ENCODE results near the gene KDM1B.
"Not testable (repeated sequence)": the region's sequence is repeated elsewhere in the genome, so short reads cannot be mapped to it uniquely, and the experiment has no call there.

KDM1B gene

GRCh38 chr6:18153311-18153703 lies 1.9 kb upstream of the KDM1B start:
- no peak for FAIRE-seq

- FAIRE-seq: no peak
Measured at GRCh38 chr6:18154507-18155149, 594 bp upstream of the KDM1B start, which contains the start of gene TPMT. TPMT (minus strand) TSS chr6:18155077; CDS start chr6:18149127, 5,950 bp downstream.

GRCh38 chr6:18155864-18156421 lies 721 bp downstream of the KDM1B start:
- no peak for FAIRE-seq

GRCh38 chr6:18160911-18161310 lies 5.7 kb downstream of the KDM1B start:
- no peak for FAIRE-seq

GRCh38 chr6:18161431-18161830 lies 6.2 kb downstream of the KDM1B start:
- no peak for FAIRE-seq

- FAIRE-seq: no peak
Measured at GRCh38 chr6:18162401-18162800, 7.2 kb downstream of the KDM1B start.

GRCh38 chr6:18165751-18166150 lies 10.5 kb downstream of the KDM1B start:
- FAIRE-seq: no peak

- no peak for FAIRE-seq
Measured at GRCh38 chr6:18166312-18167036, 11.3 kb downstream of the KDM1B start.

GRCh38 chr6:18168264-18168663 lies 13.0 kb downstream of the KDM1B start:
- no peak for FAIRE-seq

GRCh38 chr6:18171871-18172270 lies 16.6 kb downstream of the KDM1B start:
- FAIRE-seq: no peak

- not testable (repeated sequence) for FAIRE-seq
Measured at GRCh38 chr6:18176198-18176597, 21.0 kb downstream of the KDM1B start.

- no peak for FAIRE-seq
Measured at GRCh38 chr6:18177286-18177965, 22.2 kb downstream of the KDM1B start.

- FAIRE-seq: no peak
Measured at GRCh38 chr6:18178960-18179615, 23.9 kb downstream of the KDM1B start.

- no peak for FAIRE-seq
Measured at GRCh38 chr6:18179770-18180356, 24.6 kb downstream of the KDM1B start.

- no peak for FAIRE-seq
Measured at GRCh38 chr6:18182568-18182967, 27.3 kb downstream of the KDM1B start.

- no peak for FAIRE-seq
Measured at GRCh38 chr6:18183766-18184165, 28.5 kb downstream of the KDM1B start.

- FAIRE-seq: no peak
Measured at GRCh38 chr6:18185624-18186023, 30.4 kb downstream of the KDM1B start.

GRCh38 chr6:18186033-18186432 lies 30.8 kb downstream of the KDM1B start:
- no peak for FAIRE-seq

GRCh38 chr6:18186540-18187250 lies 31.5 kb downstream of the KDM1B start:
- no peak for FAIRE-seq

- FAIRE-seq: no peak
Measured at GRCh38 chr6:18187701-18188100, 32.5 kb downstream of the KDM1B start.

GRCh38 chr6:18189196-18189595 lies 34.0 kb downstream of the KDM1B start:
- FAIRE-seq: no peak

- no peak for FAIRE-seq
Measured at GRCh38 chr6:18192026-18192425, 36.8 kb downstream of the KDM1B start.

All from TTC549 (cell line).